NCI-H1105 (cell line): ENCODE results near the gene TEX29.

ENCODE experiments used
- DNase-seq: peaks from one replicate; lab custom pipeline; 2025; lab: John Stamatoyannopoulos, UW

TEX29 gene

DNA sequence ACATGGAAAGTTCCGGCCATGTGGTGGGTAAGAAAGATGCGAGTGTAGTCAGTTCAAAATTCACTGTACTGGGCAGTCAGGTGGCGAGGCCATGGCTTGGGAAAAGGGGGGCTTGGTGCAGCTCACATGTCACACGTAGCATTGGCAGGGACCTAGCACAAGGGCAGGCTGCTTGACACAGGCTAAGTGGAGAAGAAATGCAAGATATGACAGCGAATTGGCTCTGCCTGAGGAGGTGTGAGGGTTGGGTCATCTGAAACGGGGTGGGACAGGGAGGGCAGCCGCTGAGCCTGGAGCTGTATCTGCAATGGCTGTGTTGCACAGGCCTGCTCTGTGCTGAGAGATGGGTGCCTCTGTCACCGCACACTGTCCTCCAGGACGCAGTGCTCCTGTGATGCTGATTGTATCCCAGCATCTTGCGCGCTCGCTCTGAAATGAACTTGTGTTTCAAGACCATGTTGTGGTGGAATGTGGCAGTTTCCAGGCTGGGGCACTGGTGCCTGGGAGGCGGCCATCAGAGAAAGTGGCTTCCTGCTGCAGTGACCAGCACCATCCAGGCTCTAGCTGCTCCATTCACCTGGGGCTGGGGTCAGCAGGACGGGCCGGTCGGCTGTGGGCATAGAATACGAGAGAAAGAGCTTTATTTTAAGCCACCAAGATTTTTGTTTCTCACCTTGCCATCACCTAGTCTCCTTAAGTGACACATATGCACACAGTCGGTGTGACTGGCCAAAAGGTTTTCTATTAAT lies 70.3 kb downstream of the TEX29 start:
- DNase-seq: no peak

DNA sequence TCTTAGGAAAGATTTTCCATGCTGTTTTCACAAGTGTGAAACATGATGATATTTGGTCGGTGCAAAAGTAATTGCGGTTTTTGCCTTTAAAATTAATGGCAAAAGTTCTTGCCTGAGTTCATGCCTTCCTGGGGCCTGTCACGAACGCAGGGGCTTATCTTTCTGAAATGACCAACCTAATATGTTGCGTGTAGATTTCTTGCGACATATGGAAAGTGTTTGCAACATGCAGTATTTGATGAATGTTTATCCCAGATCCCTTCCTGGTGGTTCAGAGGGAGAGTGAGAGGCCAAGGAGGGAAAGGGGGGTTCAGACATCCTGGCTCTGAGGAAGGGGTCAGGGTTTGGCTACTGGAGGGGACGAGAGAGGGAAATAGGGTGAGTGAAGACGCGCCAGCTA lies 72.0 kb downstream of the TEX29 start:
- DNase-seq: no peak

GRCh38 chr13:111393221-111393790 lies 72.9 kb downstream of the TEX29 start:
- no peak for DNase-seq
